Stomach (tissue), 4 donors: ENCODE measurements around the gene FNDC11.

ENCODE experiments used
- POLR2A ChIP-seq, 4 donors: fragments of 450-650 bp; IDR thresholded peaks; one replicate each; pipeline ENCODE4 v1.6.1; 2016; ENCODE audit warnings: antibody characterized with exemption in 4 of 4, control low read depth in 2 of 4, mild to moderate bottlenecking in 1 of 4, moderate library complexity in 1 of 4
- POLR2AphosphoS5 ChIP-seq, 3 donors: sonication (generic); formaldehyde crosslinking; IDR thresholded peaks; one replicate each; pipeline ENCODE4 v1.6.1; 2016; ENCODE audit warnings: antibody characterized with exemption in 3 of 3
- TF ChIP-seq, protein P1 (sequence below), 7 experiments: fragments of 450-650 bp in 4 of 7; fragments of 200-600 bp in 3 of 7; sonication (generic) in 3 of 7; IDR thresholded peaks; one replicate each; pipeline ENCODE4 v1.5.1; 2016 to 2019; ENCODE audit warnings: antibody characterized with exemption in 7 of 7, control low read depth in 2 of 7, mild to moderate bottlenecking in 1 of 7

DNA sequence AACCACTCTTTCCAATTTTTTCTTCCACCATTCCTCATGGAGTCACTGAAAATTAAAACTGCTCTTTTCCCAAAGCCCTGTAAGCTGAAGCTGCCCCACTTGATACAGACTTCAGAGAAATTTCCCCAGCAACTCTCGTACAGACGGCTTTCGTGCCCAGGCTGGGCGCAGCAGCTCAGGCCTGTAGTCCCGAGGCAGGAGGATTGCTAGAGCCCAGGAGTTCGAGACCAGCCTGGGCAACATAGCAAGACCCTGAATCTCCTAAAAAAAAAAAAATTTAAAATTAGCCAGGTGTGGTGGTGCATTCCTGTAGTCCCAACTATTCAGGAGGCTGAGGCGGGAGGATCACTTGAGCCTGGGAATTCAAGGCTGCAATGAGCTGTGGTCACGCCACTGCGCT, 26.8 kb upstream of the FNDC11 start:
- TF ChIP-seq POLR2AphosphoS5 (IDR thresholded peaks at IDR 0.05) (no peak), POLR2A (IDR thresholded peaks at IDR 0.05) (no peak)
- TF ChIP-seq, protein P1, sequence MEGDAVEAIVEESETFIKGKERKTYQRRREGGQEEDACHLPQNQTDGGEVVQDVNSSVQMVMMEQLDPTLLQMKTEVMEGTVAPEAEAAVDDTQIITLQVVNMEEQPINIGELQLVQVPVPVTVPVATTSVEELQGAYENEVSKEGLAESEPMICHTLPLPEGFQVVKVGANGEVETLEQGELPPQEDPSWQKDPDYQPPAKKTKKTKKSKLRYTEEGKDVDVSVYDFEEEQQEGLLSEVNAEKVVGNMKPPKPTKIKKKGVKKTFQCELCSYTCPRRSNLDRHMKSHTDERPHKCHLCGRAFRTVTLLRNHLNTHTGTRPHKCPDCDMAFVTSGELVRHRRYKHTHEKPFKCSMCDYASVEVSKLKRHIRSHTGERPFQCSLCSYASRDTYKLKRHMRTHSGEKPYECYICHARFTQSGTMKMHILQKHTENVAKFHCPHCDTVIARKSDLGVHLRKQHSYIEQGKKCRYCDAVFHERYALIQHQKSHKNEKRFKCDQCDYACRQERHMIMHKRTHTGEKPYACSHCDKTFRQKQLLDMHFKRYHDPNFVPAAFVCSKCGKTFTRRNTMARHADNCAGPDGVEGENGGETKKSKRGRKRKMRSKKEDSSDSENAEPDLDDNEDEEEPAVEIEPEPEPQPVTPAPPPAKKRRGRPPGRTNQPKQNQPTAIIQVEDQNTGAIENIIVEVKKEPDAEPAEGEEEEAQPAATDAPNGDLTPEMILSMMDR (IDR thresholded peaks at IDR 0.05): no peak
